NCI-H748 treated with DMSO at 0.1 percent for 48 hours (cell line): ENCODE data around the gene BICRA.
A peak's percentile ranks its signal among the peaks of the same experiment; 100 is the strongest.
"Not testable (repeated sequence)": the region's sequence is repeated elsewhere in the genome, so short reads cannot be mapped to it uniquely, and the experiment has no call there.

Experiments used
- DNase-seq: peaks from one replicate; lab custom pipeline; 2025; lab: John Stamatoyannopoulos, UW

Gene BICRA

DNA sequence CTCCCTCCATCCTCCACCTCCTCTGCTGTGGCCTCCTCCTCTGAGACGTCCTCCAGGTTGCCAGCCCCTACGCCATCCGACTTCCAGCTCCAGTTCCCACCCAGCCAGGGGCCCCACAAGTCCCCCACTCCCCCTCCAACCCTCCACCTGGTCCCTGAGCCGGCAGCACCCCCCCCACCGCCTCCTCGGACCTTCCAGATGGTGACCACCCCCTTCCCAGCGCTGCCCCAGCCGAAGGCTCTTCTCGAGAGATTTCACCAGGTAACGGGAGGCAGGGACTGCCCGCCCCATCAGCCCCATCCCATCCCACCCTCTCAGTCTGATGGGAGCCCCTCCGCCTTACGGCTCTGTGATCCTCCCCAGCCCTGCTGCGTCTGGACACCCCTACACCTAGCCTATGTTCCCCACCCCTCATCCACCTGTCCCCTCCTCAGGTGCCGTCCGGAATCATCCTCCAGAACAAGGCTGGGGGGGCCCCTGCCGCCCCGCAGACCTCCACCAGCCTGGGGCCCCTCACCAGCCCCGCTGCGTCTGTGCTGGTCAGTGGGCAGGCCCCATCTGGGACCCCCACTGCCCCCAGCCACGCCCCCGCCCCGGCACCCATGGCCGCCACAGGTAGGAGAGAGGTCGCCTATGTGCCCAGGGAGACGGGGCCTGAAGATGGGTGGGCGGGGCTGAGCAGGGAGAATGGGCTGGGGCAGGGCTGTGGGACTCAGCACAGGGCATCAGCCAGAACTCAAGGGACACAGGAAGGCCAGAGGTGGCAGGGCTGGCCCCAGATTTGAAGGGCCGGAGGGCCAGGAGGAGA, 85.7 kb downstream of the BICRA start:
- DNase-seq, result no peak

DNA sequence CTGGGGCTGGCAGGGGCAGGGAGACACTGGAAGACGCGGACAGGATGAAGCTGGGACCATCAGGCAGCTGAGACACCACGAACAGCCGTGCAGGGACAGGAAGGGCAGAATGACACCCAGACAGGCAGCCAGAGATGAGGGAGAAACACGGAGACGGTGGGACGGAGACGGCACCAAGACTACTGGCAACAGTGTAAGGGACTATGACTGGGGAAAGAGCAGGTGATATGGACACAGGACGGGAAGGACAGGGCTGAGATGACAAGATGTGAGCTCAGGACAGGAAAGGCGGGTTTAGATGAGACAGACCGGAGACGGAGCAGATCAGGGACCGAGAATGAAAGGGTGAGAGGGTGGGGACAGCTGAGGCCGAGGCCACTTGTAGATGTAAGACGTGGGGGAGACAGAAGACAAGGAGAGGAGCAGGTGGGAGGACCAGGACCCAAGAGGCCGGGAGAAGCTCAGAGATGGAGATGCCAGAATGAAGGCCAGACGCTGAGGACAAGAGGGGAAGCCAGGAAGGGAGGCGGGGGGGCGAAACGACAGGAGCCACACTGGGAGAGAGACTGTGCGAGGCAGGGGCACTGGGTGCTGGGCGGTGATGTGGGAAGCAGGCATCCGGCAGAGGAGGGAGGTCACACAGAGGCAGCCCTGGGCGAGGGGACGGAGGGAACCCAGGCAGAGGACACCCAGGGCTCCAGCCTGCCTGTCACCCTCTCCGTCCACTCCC, 86.8 kb downstream of the BICRA start:
- DNase-seq, result no peak

DNA sequence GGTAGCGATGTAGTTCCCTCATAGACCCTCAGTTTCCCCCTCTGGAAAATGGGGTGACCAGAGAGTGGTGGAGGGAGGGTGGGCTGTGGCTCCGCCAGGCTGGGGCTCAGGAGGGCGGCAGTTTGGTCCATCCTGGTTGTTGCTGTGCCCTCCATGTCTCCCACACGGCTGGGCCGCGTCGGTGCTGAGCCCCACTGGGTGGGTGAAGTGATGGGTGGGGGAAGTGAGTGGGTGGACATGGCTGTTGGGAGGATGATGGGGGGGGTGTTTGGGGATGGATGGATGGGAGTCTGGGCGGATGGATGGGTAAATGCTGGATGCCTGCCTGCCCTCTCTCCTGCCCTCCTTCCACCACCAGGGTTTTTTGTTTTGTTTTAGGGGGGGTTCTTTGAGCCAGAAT, 87.7 kb downstream of the BICRA start:
- no peak for DNase-seq

DNA sequence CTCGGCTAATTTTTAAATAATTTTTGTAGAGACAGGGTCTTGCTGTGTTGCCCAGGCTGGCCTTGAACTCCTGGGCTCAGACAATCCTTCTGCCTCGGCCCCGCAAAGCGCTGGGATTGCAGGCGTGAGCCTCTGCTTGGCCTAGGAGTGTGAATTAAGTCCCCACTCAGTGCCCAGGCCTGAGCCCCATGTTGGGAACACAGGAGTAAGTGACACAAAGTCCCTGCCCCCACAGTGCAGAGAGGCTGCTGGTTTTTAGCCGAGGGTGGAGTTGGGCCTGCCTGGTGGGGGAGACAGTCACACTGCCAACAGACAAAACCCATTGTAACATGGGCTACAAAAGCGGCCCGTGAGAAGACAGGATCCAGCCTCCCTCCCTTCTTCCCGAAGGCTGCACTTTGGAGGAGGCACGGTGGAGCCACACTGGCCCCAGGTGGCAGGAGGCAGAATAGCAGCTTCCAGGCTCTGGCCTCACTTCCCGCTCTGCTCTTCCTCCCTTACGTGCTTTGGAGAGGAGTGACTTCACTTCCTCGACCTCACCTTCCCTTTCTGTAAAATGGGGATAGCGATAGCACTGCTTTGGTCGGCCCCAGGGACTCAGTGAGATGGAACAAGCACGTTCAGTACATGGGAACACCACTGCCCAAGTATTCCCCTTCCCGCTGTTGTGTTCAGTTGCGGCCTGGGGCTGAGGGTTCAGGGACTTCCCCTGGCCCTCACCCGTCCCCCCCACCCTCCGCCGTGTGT, 89.1 kb downstream of the BICRA start:
- peak; percentile 41 for DNase-seq

DNA sequence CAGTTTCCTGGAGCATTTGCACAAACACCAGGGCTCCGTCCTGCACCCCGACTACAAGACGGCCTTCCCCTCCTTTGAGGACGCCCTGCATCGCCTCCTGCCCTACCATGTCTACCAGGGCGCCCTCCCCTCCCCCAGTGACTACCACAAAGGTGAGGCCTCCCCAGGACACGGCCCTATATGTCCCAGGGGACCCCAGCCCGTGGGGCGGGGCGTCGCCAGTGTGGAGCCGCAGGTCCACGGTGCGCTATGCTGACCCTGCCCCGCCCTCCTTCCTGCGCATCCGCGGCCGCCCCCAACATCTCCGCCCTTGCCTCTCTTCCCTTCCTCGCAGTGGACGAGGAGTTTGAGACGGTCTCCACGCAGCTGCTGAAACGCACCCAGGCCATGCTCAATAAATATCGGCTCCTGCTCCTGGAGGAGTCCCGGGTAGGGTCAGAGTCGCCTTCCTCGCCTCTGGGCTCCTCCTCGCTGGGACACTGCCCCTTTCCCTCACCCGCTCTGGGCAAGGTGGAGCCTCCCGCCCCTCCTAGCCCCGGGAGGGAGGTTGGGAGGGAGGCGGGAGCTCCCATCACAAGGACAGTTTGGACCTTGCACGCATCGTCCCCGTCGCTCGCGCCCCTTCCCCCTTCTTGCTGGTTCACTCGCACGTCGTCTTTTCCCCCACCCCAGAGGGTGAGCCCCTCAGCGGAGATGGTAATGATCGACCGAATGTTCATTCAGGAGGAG, 89.9 kb downstream of the BICRA start:
- no peak for DNase-seq

DNA sequence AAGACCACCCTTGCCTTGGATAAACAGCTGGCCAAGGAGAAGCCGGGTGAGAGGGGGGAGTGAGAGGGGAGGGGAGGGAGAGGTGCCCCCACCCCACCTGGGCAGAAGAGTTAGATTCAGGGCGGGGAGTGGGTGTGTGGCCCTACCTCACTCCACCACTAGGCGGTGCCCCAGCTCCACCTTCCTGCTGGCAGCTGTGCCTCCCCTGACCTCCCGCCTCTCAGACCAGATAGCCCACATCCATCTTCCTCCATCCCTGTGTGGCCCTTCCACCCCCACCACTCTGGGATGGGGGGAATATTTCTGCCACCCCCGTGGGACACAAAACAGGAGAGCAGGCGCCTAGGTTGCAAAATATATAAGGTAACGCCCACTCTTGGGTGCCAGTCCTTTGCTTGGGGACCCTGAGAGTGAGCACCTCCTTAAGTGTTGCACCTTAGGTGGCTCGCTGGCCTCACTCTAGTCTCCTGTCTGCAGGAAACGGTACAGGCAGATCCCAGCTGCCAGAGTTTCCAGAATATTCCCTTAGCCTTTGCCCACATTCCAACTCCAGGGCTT, 90.5 kb downstream of the BICRA start:
- peak; percentile 19 for DNase-seq

DNA sequence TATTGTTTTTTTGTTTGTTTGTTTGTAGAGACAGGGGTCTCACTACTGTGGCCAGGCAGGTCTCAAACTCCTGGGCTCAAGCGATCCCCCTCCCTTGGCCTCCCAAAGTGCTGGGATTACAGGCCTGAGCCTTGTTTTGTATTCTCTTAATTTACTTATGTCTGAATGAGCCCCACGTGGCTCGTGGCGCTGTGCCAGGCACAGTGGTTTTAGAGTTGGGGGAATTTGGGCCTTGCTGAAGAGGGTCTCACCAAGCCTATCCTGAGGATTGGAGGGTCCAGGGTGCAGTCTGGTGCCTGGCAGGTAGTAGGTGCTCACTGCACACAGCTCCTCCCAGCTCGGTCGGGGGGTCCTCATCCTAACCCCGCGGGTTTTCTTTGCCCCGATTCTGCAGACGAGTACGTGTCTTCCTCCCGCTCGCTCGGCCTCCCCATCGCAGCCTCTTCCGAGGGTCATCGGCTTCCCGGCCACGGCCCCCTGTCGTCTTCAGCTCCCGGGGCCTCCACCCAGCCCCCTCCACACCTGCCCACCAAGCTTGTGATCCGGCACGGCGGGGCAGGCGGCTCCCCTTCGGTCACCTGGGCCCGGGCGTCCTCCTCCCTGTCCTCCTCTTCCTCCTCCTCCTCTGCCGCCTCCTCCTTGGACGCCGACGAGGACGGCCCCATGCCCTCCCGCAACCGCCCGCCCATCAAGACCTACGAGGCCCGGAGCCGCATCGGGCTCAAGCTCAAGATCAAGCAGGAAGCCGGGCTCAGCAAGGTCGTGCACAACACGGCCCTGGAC, 92.2 kb downstream of the BICRA start:
- no peak for DNase-seq

DNA sequence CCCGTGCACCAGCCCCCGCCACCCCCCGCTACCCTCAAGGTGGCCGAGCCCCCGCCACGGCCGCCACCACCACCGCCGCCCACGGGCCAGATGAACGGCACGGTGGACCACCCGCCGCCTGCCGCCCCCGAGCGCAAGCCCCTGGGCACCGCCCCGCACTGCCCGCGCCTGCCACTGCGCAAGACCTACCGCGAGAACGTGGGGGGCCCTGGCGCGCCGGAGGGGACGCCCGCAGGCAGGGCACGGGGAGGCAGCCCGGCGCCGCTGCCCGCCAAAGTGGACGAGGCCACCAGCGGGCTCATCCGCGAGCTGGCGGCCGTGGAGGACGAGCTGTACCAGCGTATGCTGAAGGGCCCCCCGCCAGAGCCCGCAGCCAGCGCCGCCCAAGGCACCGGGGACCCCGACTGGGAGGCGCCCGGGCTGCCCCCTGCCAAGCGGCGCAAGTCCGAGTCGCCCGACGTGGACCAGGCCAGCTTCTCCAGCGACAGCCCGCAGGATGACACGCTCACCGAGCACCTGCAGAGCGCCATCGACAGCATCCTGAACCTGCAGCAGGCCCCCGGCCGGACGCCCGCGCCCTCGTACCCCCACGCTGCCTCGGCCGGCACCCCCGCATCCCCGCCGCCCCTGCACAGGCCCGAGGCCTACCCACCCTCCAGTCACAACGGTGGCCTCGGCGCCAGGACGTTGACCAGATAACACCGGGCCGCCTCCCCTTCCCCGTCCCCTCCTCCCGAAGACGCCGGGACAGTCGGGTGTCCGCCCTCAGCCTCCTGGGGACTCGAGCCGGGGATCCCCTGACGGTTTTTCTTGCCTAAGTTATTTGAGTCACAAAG, 93.0 kb downstream of the BICRA start:
- no peak for DNase-seq

DNA sequence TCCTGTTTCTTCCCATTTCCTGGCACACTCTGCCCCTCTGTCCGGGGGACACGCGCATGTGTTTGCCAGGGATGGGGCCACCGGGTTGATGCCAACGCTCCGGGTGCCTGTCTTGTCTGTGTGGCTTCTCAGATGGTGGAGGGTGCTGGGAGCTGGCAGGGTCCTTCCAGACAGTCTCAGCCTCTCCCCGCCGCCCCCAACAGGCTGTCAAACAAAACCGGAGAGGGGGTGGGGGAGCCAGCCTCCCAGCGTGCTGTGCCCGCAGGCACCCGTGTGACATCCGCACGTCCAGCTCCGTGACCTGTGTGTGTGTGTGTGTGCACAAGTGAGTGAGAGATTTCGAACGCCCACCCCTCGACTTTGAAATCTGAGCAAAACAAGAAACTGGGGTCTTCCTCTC, 93.7 kb downstream of the BICRA start:
- no peak for DNase-seq

DNA sequence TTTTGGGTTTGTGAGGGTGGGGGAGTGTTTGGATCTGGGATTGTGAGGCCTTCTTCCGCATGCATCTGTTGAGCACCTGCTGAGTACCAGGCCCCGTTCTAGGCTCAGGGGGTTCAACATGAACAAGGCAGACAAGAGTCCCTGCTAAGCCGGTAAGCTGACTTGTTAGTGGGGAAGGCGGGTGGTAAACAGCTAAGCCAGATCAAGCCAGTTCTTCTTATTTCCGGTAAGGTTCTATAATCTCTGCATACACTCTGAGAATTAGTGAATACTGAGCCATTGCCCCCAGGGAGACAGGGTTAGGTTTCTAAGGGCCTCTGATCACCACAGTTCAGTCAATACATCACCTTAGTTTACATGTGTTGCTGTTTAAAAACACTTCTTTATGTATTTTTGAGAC, 94.4 kb downstream of the BICRA start:
- DNase-seq, result no peak

DNA sequence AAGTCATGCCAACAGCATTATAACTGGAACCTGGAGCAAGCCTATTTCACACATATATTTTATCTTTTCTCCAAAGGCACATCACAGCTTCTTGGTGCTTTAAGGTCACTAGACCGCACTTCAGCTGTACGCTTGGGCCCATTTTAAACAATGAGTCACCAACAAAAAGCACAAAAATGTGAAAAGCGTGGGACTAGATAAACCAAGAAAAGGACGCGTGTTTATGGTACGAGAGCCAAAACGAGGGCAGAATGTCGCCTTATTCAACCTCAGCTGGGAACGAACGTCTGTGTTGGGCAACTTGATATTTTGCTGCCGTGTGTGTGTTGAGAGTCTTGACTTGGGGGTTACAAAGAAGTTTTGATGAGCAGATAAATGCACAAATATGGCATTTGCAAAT, 95.1 kb downstream of the BICRA start:
- no peak for DNase-seq

DNA sequence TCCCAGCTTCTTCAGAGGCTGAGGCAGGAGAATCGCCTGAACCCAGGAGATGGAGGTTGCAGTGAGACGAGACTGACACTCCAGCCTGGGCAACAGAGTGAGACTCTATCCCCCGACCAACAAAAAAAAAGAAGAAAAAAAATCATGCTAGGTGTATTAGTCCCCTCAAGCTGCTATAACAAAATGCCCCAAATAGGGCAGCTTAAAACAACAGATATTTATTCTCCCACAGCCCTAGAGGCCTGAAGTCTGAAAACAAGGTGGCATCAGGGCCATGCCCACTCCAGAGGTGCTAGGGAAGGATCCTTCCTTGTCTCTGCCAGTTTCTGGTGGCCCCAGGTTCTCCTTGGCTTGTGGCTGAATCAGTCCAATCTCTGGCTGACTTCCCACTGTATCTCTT, 95.7 kb downstream of the BICRA start:
- DNase-seq, result no peak

DNA sequence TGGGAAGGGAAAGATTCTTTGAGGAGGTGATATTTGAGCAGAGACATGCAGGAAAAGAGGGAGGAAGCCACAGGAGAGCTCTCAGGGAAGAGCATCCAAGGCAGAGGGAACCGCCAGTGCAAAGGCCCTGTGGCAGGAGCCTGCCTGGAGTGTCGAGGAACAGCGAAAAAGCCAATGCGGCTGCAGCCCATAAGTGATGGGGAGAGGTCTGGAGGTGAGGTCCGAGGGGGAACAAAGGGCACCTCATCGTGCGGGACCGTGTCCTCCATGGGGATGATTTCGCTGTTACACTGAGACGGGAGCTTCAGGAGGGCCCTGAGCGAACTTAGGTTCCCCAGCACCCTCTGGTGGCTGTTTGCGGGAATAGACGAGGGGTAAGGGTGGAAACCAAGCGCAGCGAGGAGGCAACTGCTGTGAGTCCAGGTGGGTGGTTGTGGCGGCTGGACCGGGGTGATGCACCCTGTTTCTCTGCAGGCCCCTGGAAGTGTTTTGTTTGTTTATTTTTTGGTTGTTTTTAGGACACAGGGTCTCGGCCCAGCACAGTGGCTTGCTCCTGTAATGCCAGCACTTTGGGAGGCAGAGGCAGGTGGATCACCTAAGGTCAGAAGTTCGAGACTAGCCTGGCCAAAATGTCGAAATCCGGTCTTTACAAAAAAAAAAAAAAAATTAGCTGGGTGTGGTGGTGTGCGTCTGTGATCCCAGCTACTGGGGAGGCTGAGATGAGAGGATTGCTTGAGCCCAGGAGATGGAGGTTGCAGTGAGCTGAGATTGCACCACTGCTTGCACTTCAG, 98.4 kb downstream of the BICRA start:
- DNase-seq, result peak; percentile 63

DNA sequence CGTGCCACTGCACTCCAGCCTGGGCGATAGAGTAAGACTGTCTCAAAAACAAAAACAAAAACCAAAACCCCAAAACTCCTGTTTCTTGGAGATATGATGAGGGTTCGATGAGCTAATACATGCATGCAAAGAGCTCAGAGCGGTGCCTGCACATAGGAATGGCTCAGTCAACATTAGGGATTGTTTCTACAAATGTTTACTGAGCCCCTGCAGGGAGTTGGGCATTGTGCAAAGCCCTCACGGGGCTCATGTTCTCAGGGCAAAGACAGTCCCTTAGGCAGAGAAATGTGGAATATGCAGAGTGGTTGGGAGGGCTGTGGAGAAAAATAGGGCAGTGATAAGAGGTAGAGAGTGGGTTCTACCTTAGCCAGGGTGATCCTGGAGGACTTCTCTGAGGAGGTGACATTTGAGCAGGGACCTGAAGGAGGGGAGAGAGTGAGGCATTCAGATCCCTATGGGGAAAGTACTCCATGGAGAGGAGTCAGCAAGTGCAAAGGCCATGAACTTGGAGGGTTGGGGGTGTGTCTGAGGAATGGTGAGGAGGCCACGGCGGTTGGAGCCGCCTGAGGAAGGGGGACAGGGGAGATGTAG, 102.8 kb downstream of the BICRA start:
- no peak for DNase-seq

DNA sequence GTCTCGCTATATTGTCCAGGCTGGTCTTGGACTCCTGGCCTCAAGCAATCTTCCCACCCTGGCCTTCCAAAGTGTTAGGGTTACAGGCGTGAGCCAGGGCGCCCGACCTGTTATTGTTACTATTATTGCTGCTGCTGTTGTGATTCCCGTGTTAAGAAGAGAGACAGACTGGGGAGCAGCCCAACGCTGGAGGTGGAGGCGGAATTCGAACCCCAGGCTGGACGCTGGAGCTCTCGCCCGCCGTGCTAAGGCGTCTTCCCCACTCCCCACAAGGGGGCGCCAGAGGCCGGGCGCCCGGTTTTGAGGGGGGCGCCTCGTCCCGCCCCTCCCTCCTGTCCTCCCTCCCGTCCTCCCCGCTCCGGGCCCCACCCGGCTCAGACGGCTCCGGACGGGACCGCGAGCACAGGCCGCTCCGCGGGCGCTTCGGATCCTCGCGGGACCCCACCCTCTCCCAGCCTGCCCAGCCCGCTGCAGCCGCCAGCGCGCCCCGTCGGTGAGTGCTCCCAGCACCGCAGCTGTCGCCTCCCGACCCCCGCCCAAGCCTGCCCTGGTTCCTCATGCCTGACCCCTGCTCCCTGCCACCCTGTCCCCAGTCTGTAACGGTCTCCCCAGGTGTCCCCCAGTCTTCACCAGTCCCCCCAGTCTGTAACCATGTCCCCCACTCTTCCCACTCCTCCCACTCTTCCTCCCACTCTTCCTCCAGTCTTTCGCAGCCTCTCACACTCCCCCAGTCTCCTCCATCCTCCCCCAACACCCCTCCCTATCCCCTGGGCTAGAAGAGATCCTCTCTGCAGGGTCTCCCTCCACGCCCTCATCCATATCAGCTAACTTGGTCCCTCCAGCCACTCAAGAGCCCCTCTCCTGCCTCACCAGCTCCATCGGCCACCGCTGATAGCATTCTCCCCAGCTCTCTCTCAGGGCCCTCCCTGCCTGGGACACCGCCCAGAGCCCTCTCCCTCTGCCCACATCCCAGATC, 104.4 kb downstream of the BICRA start, which contains the start of gene EHD2:
Gene EHD2 (plus strand): TSS at position 377 of the 976 bp plus-strand sequence. CDS start 3,191 bp downstream, outside the sequence.
- no peak for DNase-seq

DNA sequence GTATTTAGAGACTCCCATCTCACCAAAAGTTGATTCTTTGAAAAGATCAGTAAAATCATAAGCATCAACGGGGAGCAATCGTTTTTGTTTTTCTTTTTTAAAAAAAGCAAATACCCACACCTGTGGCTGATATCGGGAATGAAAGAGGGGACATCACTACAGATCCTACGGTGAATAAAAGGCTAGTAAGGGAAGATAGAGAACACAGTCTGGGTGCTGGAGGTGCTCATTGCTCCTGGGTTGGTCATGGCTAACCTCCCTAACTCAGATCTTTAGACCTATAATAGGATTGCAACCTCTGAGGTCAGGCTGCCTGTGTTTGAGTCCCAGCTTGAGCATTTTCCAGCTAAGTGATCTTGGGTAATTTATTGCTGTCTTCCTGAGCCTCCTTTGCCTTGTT, 105.4 kb downstream of the BICRA start:
- DNase-seq, result no peak

DNA sequence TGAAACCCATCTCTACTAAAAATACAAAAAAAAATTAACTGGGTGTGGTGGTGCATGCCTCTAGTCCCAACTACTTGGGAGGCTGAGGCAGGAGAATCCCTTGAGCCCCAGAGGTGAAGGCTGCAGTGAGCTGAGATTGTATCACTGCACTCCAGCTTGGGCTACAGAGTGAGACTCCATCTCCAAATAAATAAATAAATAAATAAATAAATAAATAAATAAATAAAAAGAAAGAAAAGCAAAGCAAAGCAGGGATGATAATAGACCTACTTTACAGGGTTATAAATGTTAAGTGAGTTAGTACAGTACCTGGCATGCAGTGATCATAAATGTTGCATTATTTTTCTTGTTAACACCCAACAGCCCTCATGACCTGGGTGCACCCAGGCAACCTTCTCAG, 105.9 kb downstream of the BICRA start:
- not testable (repeated sequence) for DNase-seq
